ENCODE measurements around the gene BAIAP2L2.

DNA sequence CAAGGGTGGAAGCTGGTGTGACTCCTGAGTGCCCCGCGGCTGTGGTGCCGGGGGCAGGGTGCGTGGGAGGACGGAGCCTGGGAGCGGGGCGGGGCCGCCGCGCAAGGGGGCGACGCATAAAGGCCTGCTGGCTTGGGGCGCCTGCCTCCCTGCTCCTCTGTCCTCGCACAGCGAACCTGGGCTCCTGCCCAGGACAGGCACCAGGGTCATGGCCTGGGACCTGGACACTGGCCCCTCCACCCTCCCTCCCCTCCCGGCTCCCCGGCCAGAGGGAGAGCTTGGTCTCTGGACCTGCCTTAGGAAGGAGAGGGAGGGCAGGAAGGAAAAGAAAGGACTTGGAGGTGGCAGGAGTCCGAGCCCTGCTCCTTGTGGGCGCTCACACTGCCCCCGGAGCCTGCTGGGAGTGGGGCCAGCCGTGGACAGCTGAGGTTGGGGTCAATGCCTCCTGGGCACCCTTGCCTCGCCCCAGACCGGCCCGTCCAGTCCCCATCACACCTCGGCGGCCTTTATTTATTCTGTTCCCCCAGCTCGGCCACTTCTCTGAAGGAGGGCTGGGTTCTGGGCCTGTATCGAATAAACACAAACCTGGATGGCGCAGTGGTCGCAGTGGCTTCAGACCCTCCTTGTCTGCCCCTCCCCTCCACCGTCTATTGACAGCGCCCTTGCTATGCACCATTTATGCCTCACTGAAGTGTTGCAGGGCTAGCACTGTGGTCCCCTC, 35.2 kb downstream of the BAIAP2L2 start:
- TF ChIP-seq, protein P1, sequence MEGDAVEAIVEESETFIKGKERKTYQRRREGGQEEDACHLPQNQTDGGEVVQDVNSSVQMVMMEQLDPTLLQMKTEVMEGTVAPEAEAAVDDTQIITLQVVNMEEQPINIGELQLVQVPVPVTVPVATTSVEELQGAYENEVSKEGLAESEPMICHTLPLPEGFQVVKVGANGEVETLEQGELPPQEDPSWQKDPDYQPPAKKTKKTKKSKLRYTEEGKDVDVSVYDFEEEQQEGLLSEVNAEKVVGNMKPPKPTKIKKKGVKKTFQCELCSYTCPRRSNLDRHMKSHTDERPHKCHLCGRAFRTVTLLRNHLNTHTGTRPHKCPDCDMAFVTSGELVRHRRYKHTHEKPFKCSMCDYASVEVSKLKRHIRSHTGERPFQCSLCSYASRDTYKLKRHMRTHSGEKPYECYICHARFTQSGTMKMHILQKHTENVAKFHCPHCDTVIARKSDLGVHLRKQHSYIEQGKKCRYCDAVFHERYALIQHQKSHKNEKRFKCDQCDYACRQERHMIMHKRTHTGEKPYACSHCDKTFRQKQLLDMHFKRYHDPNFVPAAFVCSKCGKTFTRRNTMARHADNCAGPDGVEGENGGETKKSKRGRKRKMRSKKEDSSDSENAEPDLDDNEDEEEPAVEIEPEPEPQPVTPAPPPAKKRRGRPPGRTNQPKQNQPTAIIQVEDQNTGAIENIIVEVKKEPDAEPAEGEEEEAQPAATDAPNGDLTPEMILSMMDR (IDR thresholded peaks at IDR 0.05): no peak
- no peak for TF ChIP-seq POLR2A (IDR thresholded peaks at IDR 0.05)
